GM20000 (cell line): ENCODE data around the gene MAGEB17.
"Not testable (repeated sequence)": the region's sequence is repeated elsewhere in the genome, so short reads cannot be mapped to it uniquely, and the experiment has no call there.

Source experiments
- DNase-seq: peaks from one replicate; pipeline ENCODE4 v3.0.0; 2012; ENCODE audit warnings: low spot score
- TF ChIP-seq, protein P1 (sequence below): IDR thresholded peaks from 2 replicates; pipeline ENCODE4 v1.5.1; 2012; ENCODE audit warnings: mild to moderate bottlenecking, control low read depth; ENCODE audit errors: extremely low read depth, missing control alignments

Gene MAGEB17

DNA sequence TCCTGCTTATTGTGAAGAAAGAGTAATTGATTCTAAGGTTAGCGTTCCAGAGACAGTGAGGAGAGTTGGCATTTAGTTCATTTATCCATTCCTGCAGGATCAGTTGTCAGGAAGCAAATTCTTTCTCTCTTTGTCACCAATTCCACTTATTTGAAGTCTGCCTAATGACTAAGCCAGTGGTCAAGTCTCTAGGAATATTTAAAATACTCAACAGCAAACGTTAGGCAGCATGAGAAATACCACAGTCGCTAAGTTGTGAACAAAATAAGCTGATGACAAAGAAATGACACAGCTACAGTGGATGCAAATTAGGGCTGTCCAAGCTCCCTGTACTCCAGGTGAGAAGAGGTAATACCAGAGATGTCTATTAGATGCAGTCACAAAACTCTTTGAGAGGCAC, 6.6 kb upstream of the MAGEB17 start:
- TF ChIP-seq, protein P1, sequence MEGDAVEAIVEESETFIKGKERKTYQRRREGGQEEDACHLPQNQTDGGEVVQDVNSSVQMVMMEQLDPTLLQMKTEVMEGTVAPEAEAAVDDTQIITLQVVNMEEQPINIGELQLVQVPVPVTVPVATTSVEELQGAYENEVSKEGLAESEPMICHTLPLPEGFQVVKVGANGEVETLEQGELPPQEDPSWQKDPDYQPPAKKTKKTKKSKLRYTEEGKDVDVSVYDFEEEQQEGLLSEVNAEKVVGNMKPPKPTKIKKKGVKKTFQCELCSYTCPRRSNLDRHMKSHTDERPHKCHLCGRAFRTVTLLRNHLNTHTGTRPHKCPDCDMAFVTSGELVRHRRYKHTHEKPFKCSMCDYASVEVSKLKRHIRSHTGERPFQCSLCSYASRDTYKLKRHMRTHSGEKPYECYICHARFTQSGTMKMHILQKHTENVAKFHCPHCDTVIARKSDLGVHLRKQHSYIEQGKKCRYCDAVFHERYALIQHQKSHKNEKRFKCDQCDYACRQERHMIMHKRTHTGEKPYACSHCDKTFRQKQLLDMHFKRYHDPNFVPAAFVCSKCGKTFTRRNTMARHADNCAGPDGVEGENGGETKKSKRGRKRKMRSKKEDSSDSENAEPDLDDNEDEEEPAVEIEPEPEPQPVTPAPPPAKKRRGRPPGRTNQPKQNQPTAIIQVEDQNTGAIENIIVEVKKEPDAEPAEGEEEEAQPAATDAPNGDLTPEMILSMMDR, result no peak
- DNase-seq, result no peak

GRCh38 chrX:16161173-16161572, 6.1 kb upstream of the MAGEB17 start:
- not testable (repeated sequence) for DNase-seq

DNA sequence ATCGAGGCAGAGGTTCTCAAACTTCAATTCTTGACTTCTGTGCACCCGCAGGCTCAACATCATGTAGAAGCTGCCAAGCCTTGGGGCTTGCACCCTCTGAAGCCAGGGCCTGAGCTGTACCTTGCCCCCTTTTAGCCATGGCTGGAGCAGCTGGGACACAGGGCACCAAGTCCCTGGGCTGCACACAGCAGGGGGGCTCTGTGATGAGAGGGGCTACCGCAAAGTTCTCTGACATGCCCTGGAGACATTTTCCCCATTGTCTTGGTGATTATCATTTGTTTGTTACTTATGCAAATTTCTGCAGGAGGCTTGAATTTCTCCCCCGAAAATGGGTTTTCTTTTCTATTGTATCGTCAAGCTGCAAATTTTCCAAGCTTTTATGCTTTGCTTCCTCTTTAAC, 4.9 kb upstream of the MAGEB17 start:
- TF ChIP-seq, protein P1, result no peak

GRCh38 chrX:16164748-16165147, 2.5 kb upstream of the MAGEB17 start:
- TF ChIP-seq, protein P1, result no peak
- no peak for DNase-seq

More for the DNA sequence above, 4.9 kb upstream of the MAGEB17 start:
- no peak for DNase-seq

DNA sequence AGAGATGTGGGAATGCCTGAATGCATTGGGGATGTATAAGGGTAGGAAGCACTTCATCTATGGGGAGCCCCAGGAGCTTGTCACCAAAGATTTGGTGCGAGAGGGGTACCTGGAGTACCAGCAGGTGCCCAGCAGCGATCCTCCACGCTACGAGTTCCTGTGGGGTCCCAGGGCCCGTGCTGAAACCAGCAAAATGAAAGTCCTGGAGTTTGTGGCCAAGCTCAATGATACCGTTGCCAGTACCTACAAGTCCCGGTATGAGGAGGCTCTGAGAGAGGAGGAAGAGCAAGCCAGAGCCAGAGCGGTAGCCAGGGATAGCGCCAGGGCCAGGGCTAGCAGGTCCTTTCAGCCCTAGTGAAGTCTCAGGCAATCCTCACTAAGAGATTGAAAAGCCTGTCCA, 3.8 kb downstream of the MAGEB17 start:
- DNase-seq, result no peak
- TF ChIP-seq, protein P1, result no peak

- TF ChIP-seq, protein P1, result no peak
- no peak for DNase-seq
These were observed 4.7 kb downstream of the MAGEB17 start for GRCh38 chrX:16171944-16172343.

DNA sequence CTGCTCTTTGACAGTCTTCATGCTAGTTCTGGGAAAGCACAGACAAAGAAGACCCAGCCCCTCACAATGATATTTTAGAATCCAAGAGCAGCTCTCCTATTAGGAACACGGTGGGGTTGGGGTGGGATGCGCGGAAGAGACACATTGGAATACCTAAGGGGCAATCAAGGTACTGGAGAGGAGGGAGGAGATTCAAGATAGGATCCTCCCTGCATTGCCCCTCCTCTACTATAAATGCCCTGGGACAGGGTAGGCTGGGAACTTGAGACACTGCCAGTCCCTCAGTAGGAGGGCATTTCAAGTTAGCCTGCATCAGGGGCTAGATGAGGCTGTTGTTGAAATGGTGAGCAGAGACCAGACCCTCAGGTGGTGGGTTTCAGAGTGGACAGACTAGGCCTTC, 5.1 kb downstream of the MAGEB17 start:
- no peak for DNase-seq
- TF ChIP-seq, protein P1, result no peak

- TF ChIP-seq, protein P1, result no peak
These were observed 8.2 kb downstream of the MAGEB17 start for GRCh38 chrX:16175329-16176061.

More at GRCh38 chrX:16175329-16176061, 8.2 kb downstream of the MAGEB17 start:
- DNase-seq, result no peak
